GM18873 (cell line): ENCODE results near the gene CMPK2.
"Not testable (repeated sequence)": the region's sequence is repeated elsewhere in the genome, so short reads cannot be mapped to it uniquely, and the experiment has no call there.

ENCODE experiments used
- ATAC-seq: cut with Tn5 transposase; IDR thresholded peaks from one replicate; pipeline ENCODE4 v1.9.1; 2021; ENCODE audit warnings: mild to moderate bottlenecking, moderate library complexity, moderate number of reproducible peaks; ENCODE audit not compliant: unreplicated experiment, low FRiP score

The CMPK2 gene

DNA sequence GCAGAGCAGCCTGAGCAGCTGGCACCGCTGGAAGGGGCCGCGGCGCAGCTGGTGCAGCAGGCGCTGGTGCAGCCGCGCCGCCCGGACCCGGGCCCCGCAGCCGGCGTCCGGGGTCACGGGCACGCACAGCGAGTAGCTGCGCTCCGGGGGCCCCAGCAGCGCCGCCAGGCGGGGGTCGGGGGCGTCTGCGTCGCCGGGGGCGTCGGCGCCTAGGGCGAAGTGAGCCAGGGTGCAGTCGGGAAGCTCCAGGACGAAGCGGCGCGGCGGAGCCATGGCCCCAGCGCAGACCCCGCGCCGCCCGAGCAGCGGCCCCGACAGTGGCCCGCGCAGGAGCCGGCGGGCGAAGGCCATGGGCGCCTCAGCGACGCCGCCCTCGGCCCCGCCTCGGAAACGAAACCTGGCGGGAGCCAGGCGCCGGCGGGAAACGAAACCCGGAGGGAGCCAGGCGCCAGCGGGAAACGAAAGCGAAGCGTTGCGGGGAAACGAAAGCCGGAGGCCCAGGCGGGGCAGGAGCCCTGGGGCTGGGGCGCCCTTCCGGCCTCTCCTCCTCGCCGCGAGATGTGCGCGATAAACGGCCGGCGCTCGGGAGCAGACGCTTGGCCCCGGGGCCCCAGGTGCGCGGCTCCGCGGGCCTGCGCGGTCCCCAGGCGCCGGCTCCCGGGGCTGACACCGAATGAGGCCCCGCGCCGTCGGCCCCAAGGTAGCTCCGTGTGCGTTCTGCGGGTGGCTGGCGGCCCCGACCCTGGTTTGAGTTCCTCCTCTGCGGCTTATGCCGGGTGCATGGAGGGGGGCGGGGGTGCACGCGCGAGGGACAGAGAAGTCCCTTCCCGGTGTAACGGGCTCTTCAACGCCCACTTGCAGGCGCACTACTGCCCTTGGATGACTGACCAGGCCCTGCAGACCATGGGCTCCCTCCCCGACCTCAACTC lies at the start of gene CMPK2:
Gene CMPK2, minus strand, starts transcription at position 562 of the 929 bp plus-strand sequence. Its CDS starts 211 bp downstream, at position 351.
- peak; percentile 63 for ATAC-seq

DNA sequence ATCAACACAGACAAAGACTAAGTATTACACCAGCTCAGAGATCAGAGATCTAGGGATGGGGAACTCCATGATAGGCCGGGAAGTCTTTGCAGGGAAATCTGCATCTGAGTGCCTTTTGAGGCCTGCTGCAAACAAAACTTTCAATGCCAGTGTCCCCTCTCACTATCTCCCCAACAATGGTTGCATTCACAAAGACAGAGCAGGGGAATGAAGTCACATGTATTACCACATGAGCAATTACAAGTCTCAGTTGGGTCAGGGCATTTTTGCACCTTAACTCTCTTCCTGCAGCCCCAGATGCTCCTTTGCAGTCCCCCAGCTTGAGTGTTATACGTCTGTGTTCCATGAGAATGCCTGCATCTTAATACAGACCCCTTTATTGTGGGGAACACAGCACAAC lies 49.7 kb upstream of the CMPK2 start:
- no peak for ATAC-seq

GRCh38 chr2:6914828-6915227 lies 49.1 kb upstream of the CMPK2 start:
- ATAC-seq, result no peak

DNA sequence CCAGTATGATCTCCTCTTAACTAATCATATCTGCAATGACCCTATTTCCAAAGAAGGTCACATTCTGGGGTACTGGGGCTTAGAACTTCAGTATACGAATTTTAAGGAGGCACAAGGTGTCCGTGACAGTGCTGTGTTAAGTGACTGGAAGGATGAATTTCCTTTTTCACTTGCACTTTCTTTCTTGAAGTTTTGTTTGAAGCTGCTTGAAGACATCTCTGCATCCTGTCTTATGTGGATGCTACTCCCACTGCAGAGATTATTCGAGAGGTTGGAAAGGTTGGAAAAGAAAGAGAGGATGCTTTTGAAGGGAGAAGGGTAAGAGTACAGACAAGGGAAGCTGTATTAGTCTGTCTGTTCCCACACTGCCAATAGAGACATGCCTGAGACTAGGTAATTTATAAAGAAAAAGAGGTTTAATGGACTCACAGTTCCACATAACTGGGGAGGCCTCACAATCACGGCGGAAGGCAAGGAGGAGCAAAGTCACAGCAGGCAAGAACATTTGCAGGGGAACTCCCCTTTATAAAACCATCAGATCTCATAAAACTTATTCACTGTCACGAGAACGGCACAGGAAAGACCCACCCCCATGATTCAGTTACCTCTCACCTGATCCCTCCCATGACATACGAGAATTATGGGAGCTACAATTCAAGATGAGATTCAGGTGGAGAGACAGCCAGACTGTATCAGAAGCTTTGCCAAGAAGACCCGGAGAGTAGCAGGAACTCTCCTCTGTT lies 47.9 kb upstream of the CMPK2 start:
- no peak for ATAC-seq

GRCh38 chr2:6911721-6912120 lies 46.0 kb upstream of the CMPK2 start:
- no peak for ATAC-seq

DNA sequence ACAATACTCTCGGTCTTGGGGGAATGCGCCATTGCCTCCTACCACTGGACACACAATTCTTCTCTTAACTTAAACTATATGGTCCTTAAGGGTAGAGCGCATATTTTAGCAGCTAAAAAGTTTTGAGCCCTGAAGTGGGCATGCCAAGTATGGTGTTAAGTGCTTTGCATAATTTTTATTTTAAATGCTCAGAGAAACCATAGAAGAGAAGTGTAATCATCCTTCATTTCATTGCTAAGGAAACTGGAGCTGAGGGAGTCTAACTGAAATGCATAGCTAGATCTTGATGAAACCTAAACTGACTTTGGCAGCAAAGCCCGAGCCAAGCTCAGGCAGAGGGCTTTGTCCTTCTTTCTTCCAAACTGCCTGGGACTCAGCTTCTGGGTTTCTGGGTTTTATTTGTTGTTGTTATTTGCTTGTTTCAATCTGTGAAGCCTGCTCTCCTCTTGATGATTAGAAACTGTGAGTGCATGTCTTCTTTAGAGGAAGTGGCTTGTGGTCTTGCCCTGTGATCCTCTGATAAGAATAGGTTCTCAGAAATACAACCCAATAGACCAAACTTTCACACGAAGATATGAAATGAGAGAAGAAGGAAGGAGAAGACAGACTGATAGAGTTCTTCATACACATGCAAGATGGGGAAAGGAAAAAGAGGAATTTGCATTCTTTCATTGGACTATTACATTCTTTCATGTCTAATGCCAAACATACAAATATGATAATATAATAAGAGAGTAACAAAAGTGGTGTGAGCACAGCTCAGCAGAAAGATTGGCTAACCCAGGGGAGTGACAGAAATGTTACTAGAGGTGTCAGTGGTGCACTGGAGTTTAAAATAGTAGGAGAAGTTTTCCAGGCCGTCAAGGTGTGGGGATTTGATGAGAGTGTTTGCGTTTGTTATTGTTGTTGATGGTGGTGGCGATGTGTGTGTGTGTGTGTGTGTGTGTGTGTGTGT lies 44.0 kb upstream of the CMPK2 start:
- ATAC-seq, result peak; percentile 99

- ATAC-seq, result no peak
These were observed 42.6 kb upstream of the CMPK2 start for GRCh38 chr2:6908291-6908690.

DNA sequence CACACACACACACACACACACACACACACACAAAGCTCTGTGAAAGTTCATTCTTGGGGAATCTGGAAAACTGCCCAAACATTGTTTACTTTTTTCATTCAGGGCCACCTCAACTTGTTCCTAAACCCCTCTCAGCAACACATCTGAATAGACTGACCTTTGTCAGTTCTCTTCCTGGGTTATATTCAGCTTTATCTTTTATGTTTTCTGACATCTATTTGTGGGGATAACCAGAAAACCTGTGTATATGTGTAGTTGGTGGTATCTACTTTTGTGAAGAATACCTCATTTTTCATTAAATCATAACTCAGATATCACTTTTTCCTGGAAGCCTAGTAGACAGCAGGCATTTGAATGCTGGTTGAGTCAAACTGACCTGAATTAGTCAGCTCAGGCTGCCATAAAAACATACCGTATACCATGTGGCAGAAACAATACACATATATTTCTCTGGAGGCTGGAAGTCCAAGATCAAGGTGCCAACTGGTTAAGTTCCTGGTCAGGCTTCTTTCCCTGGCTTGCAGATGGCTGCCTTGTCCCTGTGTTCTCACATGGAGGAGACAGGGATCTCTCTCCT lies 40.5 kb upstream of the CMPK2 start:
- no peak for ATAC-seq

DNA sequence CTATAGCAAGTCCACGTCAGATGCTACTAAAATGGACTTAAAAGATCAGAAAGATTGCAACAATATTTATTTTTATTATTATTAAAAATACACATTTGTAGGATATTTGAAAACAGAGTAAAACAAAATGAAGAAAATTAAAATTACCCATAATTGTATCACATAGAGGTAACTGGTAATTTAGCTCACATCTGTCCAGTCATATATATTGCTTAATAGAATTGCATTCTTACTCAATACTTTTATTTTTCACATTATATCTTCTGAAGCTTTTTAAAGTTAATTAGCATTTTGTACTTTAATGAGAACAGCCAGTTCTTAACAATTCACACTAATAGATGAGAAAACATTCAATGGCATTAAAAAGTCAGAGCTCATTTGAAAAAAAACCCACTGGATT lies 40.0 kb upstream of the CMPK2 start:
- ATAC-seq, result no peak

DNA sequence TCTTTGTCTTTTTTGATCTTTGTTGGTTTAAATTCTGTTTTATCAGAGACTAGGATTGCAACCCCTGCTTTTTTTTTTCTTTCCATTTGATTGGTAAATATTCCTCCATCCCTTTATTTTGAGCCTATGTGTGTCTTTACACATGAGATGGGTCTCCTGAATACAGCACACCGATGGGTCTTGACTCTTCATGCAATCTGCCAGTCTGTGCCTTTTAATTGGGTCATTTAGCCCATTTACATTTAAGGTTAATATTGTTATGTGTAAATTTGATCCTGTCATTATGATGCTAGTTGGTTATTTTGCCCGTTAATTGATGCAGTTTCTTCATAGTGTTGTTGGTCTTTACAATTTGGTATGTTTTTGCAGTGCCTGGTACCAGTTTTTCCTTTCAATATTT lies 36.9 kb upstream of the CMPK2 start:
- not testable (repeated sequence) for ATAC-seq

GRCh38 chr2:6896930-6897759 lies 31.4 kb upstream of the CMPK2 start:
- ATAC-seq, result no peak

DNA sequence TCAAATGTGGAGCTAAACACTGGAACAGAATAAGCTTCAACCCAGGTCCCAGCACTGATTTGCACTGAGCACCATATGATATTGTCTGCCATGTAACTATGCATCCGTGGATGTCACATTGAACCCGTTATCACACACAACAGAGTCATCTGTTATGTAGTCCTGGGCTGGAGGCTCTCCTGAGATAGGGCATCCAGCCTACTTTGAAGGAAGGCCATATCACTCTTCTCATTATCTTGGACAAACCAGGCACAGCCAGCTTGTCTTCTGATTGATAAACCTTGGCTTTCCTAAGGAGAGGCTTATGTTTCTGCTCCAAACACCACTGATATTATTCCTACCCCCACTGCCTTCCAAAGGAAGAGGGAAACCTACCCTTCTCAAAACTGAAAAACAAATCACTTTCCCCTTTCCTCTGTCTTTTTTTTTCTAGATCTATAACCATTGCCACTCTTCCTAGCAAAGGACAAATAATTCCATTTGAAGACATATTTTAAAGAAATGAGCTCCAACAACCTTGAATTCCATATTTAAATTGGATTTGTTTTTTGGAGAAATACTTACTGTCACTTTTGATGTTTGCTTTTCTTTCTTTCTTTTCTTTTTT lies 28.3 kb upstream of the CMPK2 start:
- no peak for ATAC-seq

- ATAC-seq, result no peak
These were observed 23.0 kb upstream of the CMPK2 start for GRCh38 chr2:6888724-6889123.

- no peak for ATAC-seq
These were observed 22.1 kb upstream of the CMPK2 start for GRCh38 chr2:6887751-6888192.

- no peak for ATAC-seq
These were observed 20.3 kb upstream of the CMPK2 start for GRCh38 chr2:6885968-6886367.

DNA sequence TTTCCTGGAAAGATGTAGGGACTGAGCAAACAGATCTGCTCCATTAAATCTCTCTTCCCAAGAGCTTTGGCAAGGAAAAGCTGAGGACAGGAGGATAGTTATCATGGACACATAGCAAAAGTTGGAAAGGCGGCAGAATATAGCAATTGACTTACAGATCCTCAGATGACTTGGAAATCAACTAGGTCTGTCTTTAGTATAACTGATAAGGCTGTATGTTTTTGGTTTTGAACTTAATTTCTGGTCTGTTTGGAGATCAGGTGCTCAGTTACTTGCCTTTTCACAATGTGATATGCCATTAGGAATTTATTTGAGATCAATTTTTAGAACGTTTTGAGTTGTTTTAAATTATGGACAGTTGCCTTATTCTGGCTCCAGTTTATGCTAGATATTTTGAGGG lies 19.8 kb upstream of the CMPK2 start:
- no peak for ATAC-seq

DNA sequence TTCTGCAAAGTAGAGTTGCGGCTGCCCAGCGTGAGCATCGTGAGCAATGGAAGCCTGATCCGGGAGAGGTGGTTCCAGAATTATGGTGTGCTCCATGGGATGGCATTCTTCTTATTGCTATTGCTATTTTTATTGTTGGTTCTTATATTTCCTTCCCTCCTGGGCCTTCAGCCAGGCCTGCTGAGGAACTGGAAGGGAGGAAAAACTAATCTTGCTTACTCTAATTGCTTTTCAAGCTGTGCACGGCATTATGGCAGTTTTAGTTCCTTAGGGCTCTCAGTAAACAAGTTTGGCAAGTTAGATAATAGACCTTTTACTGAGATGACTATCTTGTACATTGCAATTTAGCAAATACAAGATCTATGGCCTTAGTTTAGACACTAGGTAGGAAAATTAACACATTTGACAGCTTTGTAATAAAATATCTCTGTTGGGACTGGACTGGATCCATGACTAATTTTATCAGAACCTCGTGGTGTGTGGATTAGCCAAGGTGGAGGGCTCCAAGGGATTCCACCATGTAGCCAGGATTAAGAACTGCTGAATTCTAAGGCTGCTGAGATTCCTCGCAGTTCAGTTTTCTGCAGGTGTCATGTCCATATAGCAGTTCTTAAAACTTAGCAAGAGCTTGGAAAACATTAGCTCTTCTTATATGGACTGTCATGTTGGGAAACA lies 17.9 kb upstream of the CMPK2 start:
- no peak for ATAC-seq

DNA sequence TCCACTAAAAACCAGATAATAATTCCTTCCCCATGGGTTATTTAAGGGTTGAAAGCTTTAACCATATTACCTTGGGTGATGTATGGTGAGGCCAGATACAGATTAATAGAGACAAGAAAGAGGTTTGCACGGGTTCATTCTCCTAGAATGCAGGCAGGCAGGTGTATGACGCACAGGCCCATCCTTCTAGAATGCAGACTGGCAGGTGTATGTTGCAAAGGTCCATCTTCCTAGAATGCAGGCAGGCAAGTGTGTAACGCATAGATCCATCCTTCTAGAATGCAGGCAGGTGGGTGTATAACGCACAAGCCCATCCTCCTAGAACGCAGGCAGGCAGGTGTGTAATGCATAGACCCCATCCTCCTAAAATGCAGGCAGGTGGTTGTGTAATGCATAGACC lies 15.8 kb upstream of the CMPK2 start:
- no peak for ATAC-seq
